ENCODE measurements around the gene IFNA13.
"Not testable (repeated sequence)": the region's sequence is repeated elsewhere in the genome, so short reads cannot be mapped to it uniquely, and the experiment has no call there.

IFNA13 gene

GRCh38 chr9:21381448-21382339 lies 13.8 kb upstream of the IFNA13 start:
- in situ Hi-C loops (cut with HindIII; ENCODE audit: low pct_ligation_motif_present, low sequenced_read_pairs), result no loop called here
- Histone ChIP-seq H3K36me3 (replicated peaks) (no peaks in the 10 kb centered on the region), H3K4me3 (ENCODE audit: low read depth, low read length) (no peak overlapping the region), H3K27me3 (replicated peaks) (no peaks in the 10 kb centered on the region), H3K27ac (no peak overlapping the region)
- no peak for DNase-seq
- TF ChIP-seq CTCF (IDR thresholded peaks at IDR 0.05; ENCODE audit: low read depth, low read length, missing control alignments), result no peak

- H3K27me3 ChIP-seq (replicated peaks); H3K27ac ChIP-seq; H3K36me3 ChIP-seq (replicated peaks); in situ Hi-C loops (cut with HindIII; ENCODE audit: low pct_ligation_motif_present, low sequenced_read_pairs); DNase-seq; H3K4me3 ChIP-seq (ENCODE audit: low read depth, low read length): not testable (repeated sequence)
These were observed 3.6 kb upstream of the IFNA13 start for GRCh38 chr9:21371467-21371866.

GRCh38 chr9:21367169-21367568 lies 688 bp downstream of the IFNA13 start:
- H3K27me3 ChIP-seq (replicated peaks); H3K36me3 ChIP-seq (replicated peaks); H3K4me3 ChIP-seq (ENCODE audit: low read depth, low read length); H3K27ac ChIP-seq; in situ Hi-C loops (cut with HindIII; ENCODE audit: low pct_ligation_motif_present, low sequenced_read_pairs); DNase-seq: not testable (repeated sequence)

GRCh38 chr9:21362287-21362686 lies 5.6 kb downstream of the IFNA13 start:
- Histone ChIP-seq H3K27ac (no peak overlapping the region), H3K36me3 (replicated peaks) (no peaks in the 10 kb centered on the region), H3K27me3 (replicated peaks) (no peaks in the 10 kb centered on the region), H3K4me3 (ENCODE audit: low read depth, low read length) (no peak overlapping the region)
- in situ Hi-C loops (cut with HindIII; ENCODE audit: low pct_ligation_motif_present, low sequenced_read_pairs), result no loop called here
- no peak for TF ChIP-seq CTCF (IDR thresholded peaks at IDR 0.05; ENCODE audit: low read depth, low read length, missing control alignments)
- DNase-seq, result no peak

GRCh38 chr9:21357479-21358460 lies 10.1 kb downstream of the IFNA13 start:
- no peak for DNase-seq
- H3K4me3 ChIP-seq (ENCODE audit: low read depth, low read length), result no peak overlapping the region

GRCh38 chr9:21350787-21351186 lies 17.1 kb downstream of the IFNA13 start, which contains the start of gene IFNA6:
TSS of gene IFNA6 (minus strand) at chr9:21350887. CDS start at chr9:21350887, 0 bp downstream.
- Histone ChIP-seq H3K27me3 (replicated peaks) (no peaks in the 10 kb centered on the region), H3K36me3 (replicated peaks) (no peaks in the 10 kb centered on the region), H3K4me3 (ENCODE audit: low read depth, low read length) (no peak within 1 kb of the TSS), H3K27ac (no peak within 1 kb of the TSS)
- in situ Hi-C loops (cut with HindIII; ENCODE audit: low pct_ligation_motif_present, low sequenced_read_pairs), result no loop called here
- DNase-seq, result no peak
- TF ChIP-seq CTCF (IDR thresholded peaks at IDR 0.05; ENCODE audit: low read depth, low read length, missing control alignments), result no peak

More at GRCh38 chr9:21357479-21358460, 10.1 kb downstream of the IFNA13 start:
- H3K36me3 ChIP-seq (replicated peaks), result no peaks in the 10 kb centered on the region
- no peak overlapping the region for H3K27ac ChIP-seq
- in situ Hi-C loops (cut with HindIII; ENCODE audit: low pct_ligation_motif_present, low sequenced_read_pairs), result no loop called here
- TF ChIP-seq CTCF (IDR thresholded peaks at IDR 0.05; ENCODE audit: low read depth, low read length, missing control alignments), result no peak
- no peaks in the 10 kb centered on the region for H3K27me3 ChIP-seq (replicated peaks)

Measured in brain microvascular endothelial cell (primary cell).